ENCODE data around the gene FSD1. TPM values are rescaled to one million over a fixed set of nuclear protein-coding genes. Genes with fewer than 3 reads are reported as not detected.

Gene FSD1
- total and polyA plus RNA-seq, 9 of the 15 experiments (the other 6 are each of a cell fraction or from before 2014, with no cell fraction given) = 0.11 to 1.9 (median 0.94) TPM; not detected in 1

DNA sequence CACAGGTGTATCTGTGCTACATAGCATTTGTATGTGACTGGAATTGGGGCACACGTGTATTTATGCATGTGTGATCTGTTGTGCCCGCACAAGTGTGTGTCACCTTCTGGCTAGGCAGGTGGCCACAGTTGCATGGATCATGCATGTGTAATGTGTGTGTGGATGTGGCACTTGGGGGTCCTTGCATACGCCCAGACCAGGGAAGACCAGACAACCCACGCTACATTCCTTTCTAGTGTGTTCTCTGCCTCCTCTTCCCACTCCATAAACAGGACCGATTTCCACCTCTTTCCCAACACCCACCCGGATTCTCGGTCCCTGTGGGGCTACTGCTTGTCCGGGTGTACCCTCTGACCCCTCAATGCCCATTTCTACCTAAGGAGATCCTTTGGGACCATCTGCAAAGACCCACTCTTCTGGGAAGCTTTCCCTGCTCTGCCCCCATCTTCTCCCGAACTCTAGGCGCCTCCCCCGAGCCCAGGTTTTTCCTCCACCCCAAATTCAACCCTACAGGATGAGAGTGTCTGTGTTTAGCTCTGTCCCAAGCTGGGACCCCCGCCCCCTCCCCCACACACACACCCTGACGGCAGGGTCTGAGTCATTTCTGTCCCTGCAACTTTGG is 21.9 kb downstream of the FSD1 start:
- peaks cover 19% of the 10 kb centered on the region for H3K79me2 ChIP-seq (ENCODE audit: control insufficient read depth, insufficient read depth, low read length)
- DNase-seq (ENCODE audit: extremely low read depth in 1 of 4, low spot score in 3 of 4) (no peak), ATAC-seq (no peak), FAIRE-seq (peak; percentile 77)
- intact Hi-C loops (cut with micrococcal nuclease) = no loop called here
- 53% methylated on average over 13 of the region's 13 CpGs for WGBS (ENCODE audit: insufficient coverage, low coverage, missing lambda C conversion rate)
- in situ Hi-C loops (cut with MboI) = no loop called here
- no TSS peak for BruUV-seq (replicated peaks)
- H3K36me3 ChIP-seq (ENCODE audit: control insufficient read depth, insufficient read depth, low read length) = peaks cover 4% of the 10 kb centered on the region
- H3K4me3 ChIP-seq = peak overlapping the region; percentile 54
- H3K27ac ChIP-seq (ENCODE audit: extremely low read depth, low read depth, low read length) = no peak overlapping the region
- ChIA-PET CTCF (ENCODE audit: low intra/inter-chr PET ratio) (no interaction called here), POLR2A (interaction anchor here (0.7 kb wide), 2 partner anchors 11 to 57 kb away, joined by 3 read pairs; no protein-coding TSS in a partner anchor)
- peak overlapping the region in 1 of 2 experiments; percentile 94; a peak in 2 of 4 replicates for H3K9ac ChIP-seq (ENCODE audit: insufficient read depth in 1 of 2, low read depth in 2 of 2, low read length in 2 of 2)
- H3K9me1 ChIP-seq (ENCODE audit: control insufficient read depth, insufficient read depth, low read length) = no peaks in the 10 kb centered on the region
- peaks cover 7% of the 10 kb centered on the region; the same call in 1 of the 2 replicates for H4K20me1 ChIP-seq (replicated peaks; ENCODE audit: control insufficient read depth, insufficient read depth, low read length)
- peak; percentile 23 for TF ChIP-seq HNRNPLL (IDR thresholded peaks at IDR 0.05; ENCODE audit: low read depth, low read length, poor library complexity, severe bottlenecking)
- no peak for TF ChIP-seq TCF7 (IDR thresholded peaks at IDR 0.05; ENCODE audit: borderline replicate concordance)
- TF ChIP-seq KDM1A (IDR thresholded peaks at IDR 0.05) = 0 out of 4 replicates have a peak, but pooled peaks of 1 of the 2 experiments have one; percentile 46
- peak overlapping the region; percentile 95 for H2AFZ ChIP-seq (ENCODE audit: low read depth, low read length)
- H3K4me2 ChIP-seq (ENCODE audit: insufficient read depth, low read length) = peak overlapping the region; percentile 93
- H3K4me1 ChIP-seq (replicated peaks in 1 of 2; ENCODE audit: control insufficient read depth in 2 of 2, insufficient read depth in 2 of 2, low read length in 2 of 2) = peaks cover 2 to 54% of the 10 kb centered on the region in 2 experiments; a peak in 3 of 5 replicates
- H3K27me3 ChIP-seq (ENCODE audit: control insufficient read depth in 2 of 2, insufficient read depth in 2 of 2, low read length in 2 of 2) = no peaks in the 10 kb centered on the region; a peak in 1 of 5 replicates
- H3K9me3 ChIP-seq (replicated peaks; ENCODE audit: control insufficient read depth, insufficient read depth, low read depth, low read length) = no peaks in the 10 kb centered on the region

DNA sequence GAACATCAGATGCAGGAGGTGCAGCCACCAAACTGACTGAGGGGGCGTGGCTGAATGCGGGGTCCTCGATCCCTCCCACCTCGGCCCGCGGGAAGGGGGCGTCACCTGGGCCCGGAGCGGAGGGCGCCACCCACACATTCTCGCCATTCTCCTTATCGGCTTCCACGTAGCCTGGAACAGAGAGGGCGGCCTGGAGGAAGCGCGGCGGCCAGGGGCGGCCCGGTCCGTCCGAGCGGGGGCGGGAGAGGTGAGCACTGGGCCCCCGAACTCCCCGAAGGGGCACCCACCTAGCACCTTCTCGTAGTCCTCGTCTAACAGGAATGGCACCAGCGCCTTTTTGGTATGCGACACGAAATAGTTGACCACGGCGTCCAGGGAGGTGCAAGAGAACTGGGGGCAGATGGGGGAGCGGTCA is 22.4 kb downstream of the FSD1 start:
- H2AFZ ChIP-seq (ENCODE audit: low read depth, low read length) = peak overlapping the region; percentile 95
- no peaks in the 10 kb centered on the region for H3K9me1 ChIP-seq (ENCODE audit: control insufficient read depth, insufficient read depth, low read length)
- peaks cover 19% of the 10 kb centered on the region for H3K79me2 ChIP-seq (ENCODE audit: control insufficient read depth, insufficient read depth, low read length)
- peak; percentile 16 for ATAC-seq
- peak; percentile 76 to 86 (median 84) for DNase-seq (ENCODE audit: extremely low read depth in 1 of 4, low spot score in 3 of 4)
- H3K4me1 ChIP-seq (replicated peaks in 1 of 2; ENCODE audit: control insufficient read depth in 2 of 2, insufficient read depth in 2 of 2, low read length in 2 of 2) = peaks cover 2 to 54% of the 10 kb centered on the region in 2 experiments; a peak in 3 of 5 replicates
- BruUV-seq (replicated peaks) = TSS peak; percentile 83
- peak overlapping the region; percentile 72 for H3K27ac ChIP-seq (ENCODE audit: extremely low read depth, low read depth, low read length)
- CTCF ChIA-PET (ENCODE audit: low intra/inter-chr PET ratio) = no interaction called here
- peak overlapping the region; percentile 93 for H3K4me2 ChIP-seq (ENCODE audit: insufficient read depth, low read length)
- in situ Hi-C loops (cut with MboI) (no loop called here), intact Hi-C loops (cut with micrococcal nuclease) (no loop called here)
- WGBS (ENCODE audit: insufficient coverage, low coverage, missing lambda C conversion rate) = 1% methylated on average over 32 of the region's 33 CpGs
- POLR2A ChIA-PET = interaction anchor here (0.7 kb wide), 2 partner anchors 11 to 58 kb away, joined by 3 read pairs; no protein-coding TSS in a partner anchor
- peaks cover 7% of the 10 kb centered on the region; the same call in 1 of the 2 replicates for H4K20me1 ChIP-seq (replicated peaks; ENCODE audit: control insufficient read depth, insufficient read depth, low read length)
- FAIRE-seq = no peak
- no peaks in the 10 kb centered on the region for H3K9me3 ChIP-seq (replicated peaks; ENCODE audit: control insufficient read depth, insufficient read depth, low read depth, low read length)
- H3K36me3 ChIP-seq (ENCODE audit: control insufficient read depth, insufficient read depth, low read length) = peaks cover 4% of the 10 kb centered on the region
- H3K27me3 ChIP-seq (ENCODE audit: control insufficient read depth in 2 of 2, insufficient read depth in 2 of 2, low read length in 2 of 2) = no peaks in the 10 kb centered on the region; a peak in 1 of 5 replicates
- peak overlapping the region; percentile 54 for H3K4me3 ChIP-seq
- peak overlapping the region; percentile 66 to 94 for H3K9ac ChIP-seq (ENCODE audit: insufficient read depth in 1 of 2, low read depth in 2 of 2, low read length in 2 of 2)
- TF ChIP-seq KLF16 (IDR thresholded peaks at IDR 0.05) (0 out of 2 replicates have a peak, but pooled peaks have one; percentile 35), MYC (IDR thresholded peaks at IDR 0.05; ENCODE audit: low read depth, low read length) (no peak), MYC (CRISPR knock-in tag; IDR thresholded peaks at IDR 0.05; ENCODE audit: borderline replicate concordance, low read depth) (0 out of 2 replicates have a peak, but pooled peaks have one; percentile 90), ZFP36 (IDR thresholded peaks at IDR 0.05; ENCODE audit: low read depth, low read length, partially characterized antibody) (peak; percentile 76), RAD21 (CRISPR knock-in tag; conservative IDR thresholded peaks at IDR 0.05 in 1 of 2, IDR thresholded peaks at IDR 0.05 in 1 of 2) (no peak), HDAC6 (IDR thresholded peaks at IDR 0.05; ENCODE audit: low read depth, low read length) (no peak), SMARCE1 (IDR thresholded peaks at IDR 0.05) (0 out of 2 replicates have a peak, but pooled peaks have one; percentile 20), HNRNPLL (IDR thresholded peaks at IDR 0.05; ENCODE audit: low read depth, low read length, poor library complexity, severe bottlenecking) (peak; percentile 13), RB1 (IDR thresholded peaks at IDR 0.05; ENCODE audit: low read depth) (peak; percentile 32; the same call in 1 of the 2 replicates), MAFK (IDR thresholded peaks at IDR 0.05; ENCODE audit: low read length) (no peak), ELF2 (CRISPR knock-in tag; IDR thresholded peaks at IDR 0.05) (no peak)
- TF ChIP-seq, protein P1, sequence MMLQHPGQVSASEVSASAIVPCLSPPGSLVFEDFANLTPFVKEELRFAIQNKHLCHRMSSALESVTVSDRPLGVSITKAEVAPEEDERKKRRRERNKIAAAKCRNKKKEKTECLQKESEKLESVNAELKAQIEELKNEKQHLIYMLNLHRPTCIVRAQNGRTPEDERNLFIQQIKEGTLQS (IDR thresholded peaks at IDR 0.05) = peak; percentile 50; the same call in 1 of the 2 replicates
- TF ChIP-seq, protein P1 (CRISPR knock-in tag; conservative IDR thresholded peaks at IDR 0.05) = no peak
